Hepatocyte (in vitro differentiated cells): Measurements from ENCODE around the gene CPZ. TPM values are rescaled to one million over a fixed set of nuclear protein-coding genes. Genes with fewer than 3 reads are reported as not detected.

ENCODE experiments used
- DNase-seq: peaks from one replicate; pipeline ENCODE4 v3.0.0-alpha.2; 2016; ENCODE audit warnings: low spot score
- H2AFZ ChIP-seq: fragments of 200-600 bp; sonication (generic); 2 replicates; pipeline ENCODE4 v1.6.0; 2016; ENCODE audit warnings: antibody characterized with exemption, mild to moderate bottlenecking
- H3K27ac ChIP-seq: fragments of 200-600 bp; sonication (generic); 2 replicates; pipeline ENCODE4 v1.5.1; 2016; ENCODE audit warnings: mild to moderate bottlenecking
- H3K27me3 ChIP-seq: fragments of 200-600 bp; sonication (generic); 2 replicates; pipeline ENCODE4 v1.6.1; 2016
- H3K36me3 ChIP-seq: fragments of 200-600 bp; sonication (generic); replicated peaks from 2 replicates; pipeline ENCODE4 v1.5.1; 2016; ENCODE audit warnings: low read depth; ENCODE audit not compliant: insufficient read depth
- H3K4me1 ChIP-seq: fragments of 200-600 bp; sonication (generic); 2 replicates; pipeline ENCODE4 v1.5.1; 2016; ENCODE audit warnings: mild to moderate bottlenecking, moderate library complexity; ENCODE audit not compliant: insufficient read depth
- H3K4me2 ChIP-seq: fragments of 200-600 bp; sonication (generic); 2 replicates; pipeline ENCODE4 v1.6.0; 2016
- H3K4me3 ChIP-seq: fragments of 200-600 bp; sonication (generic); 2 replicates; pipeline ENCODE4 v1.5.1; 2016; ENCODE audit warnings: mild to moderate bottlenecking
- H3K79me2 ChIP-seq: fragments of 200-600 bp; sonication (generic); 2 replicates; pipeline ENCODE4 v1.6.0; 2017; ENCODE audit warnings: mild to moderate bottlenecking
- H3K9me2 ChIP-seq: fragments of 200-600 bp; sonication (generic); replicated peaks from 2 replicates; pipeline ENCODE4 v1.6.0; 2017; ENCODE audit warnings: mild to moderate bottlenecking; ENCODE audit not compliant: insufficient read depth
- H3K9me3 ChIP-seq: fragments of 200-600 bp; sonication (generic); 2 replicates; pipeline ENCODE4 v1.5.1; 2016; ENCODE audit warnings: low read depth, mild to moderate bottlenecking
- H4K20me1 ChIP-seq: fragments of 200-600 bp; sonication (generic); 2 replicates; pipeline ENCODE4 v1.6.0; 2016; ENCODE audit warnings: mild to moderate bottlenecking; ENCODE audit not compliant: insufficient read depth, poor library complexity, severe bottlenecking
- EZH2 ChIP-seq: fragments of 200-600 bp; sonication (generic); IDR thresholded peaks from 2 replicates; pipeline ENCODE4 v1.6.1; 2016; ENCODE audit warnings: antibody characterized with exemption, mild to moderate bottlenecking, borderline replicate concordance
- EZH2phosphoT487 ChIP-seq: fragments of 200-600 bp; sonication (generic); IDR thresholded peaks from one replicate; pipeline ENCODE4 v1.6.1; 2018; ENCODE audit warnings: antibody characterized with exemption, mild to moderate bottlenecking, low read depth, moderate library complexity; ENCODE audit not compliant: unreplicated experiment, severe bottlenecking
- WGBS: methylation state at CpG from one replicate; pipeline ENCODE4 v1.1.6; 2016; ENCODE audit warnings: low lambda C conversion rate; ENCODE audit errors: missing lambda C conversion rate; 5-methylcytosine and 5-hydroxymethylcytosine counted together
- polyA plus RNA-seq: library from polyadenylated mRNA; unstranded; fragments of >200 nt; fragmentation: Nextera tagmentation; extraction: Ambion mirVana; gene quantifications from 2 replicates; pipeline ENCODE4 v1.2.1, GENCODE V29; 2016
- total RNA-seq: library from RNA; depleted of rRNA; stranded (reverse); fragments of >200 nt; gene quantifications from 2 replicates; pipeline ENCODE4 v1.2.3, GENCODE V29; 2014
- TF ChIP-seq, protein P1 (sequence below): fragments of 200-600 bp; sonication (generic); IDR thresholded peaks from 2 replicates; pipeline ENCODE4 v1.5.1; 2016; ENCODE audit warnings: antibody characterized with exemption, mild to moderate bottlenecking; ENCODE audit not compliant: poor library complexity

Gene CPZ
- total and polyA plus RNA-seq, 2 experiments from 2014 or later: 34.8 to 113 TPM

DNA sequence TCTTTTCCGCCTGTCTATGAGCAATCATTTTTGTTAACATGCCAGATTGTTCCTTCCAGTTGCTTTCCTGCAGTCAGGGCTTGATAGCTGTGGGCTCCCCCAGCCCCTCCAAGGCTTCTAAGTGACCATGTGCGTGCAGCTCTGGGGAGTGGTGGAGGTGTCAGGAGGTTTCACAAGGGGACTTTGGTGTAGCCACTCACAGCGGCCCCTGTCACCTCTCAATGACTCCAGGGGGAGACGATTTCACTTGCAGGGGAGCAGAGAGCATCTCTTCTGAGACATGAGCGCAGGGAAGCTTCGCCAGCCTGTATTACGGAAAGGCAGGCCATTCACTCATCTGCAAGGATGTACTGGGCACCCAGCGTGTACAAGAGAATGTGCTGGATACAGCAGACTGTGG lies 15.5 kb upstream of the CPZ start:
- no peak for TF ChIP-seq EZH2
- TF ChIP-seq, protein P1, sequence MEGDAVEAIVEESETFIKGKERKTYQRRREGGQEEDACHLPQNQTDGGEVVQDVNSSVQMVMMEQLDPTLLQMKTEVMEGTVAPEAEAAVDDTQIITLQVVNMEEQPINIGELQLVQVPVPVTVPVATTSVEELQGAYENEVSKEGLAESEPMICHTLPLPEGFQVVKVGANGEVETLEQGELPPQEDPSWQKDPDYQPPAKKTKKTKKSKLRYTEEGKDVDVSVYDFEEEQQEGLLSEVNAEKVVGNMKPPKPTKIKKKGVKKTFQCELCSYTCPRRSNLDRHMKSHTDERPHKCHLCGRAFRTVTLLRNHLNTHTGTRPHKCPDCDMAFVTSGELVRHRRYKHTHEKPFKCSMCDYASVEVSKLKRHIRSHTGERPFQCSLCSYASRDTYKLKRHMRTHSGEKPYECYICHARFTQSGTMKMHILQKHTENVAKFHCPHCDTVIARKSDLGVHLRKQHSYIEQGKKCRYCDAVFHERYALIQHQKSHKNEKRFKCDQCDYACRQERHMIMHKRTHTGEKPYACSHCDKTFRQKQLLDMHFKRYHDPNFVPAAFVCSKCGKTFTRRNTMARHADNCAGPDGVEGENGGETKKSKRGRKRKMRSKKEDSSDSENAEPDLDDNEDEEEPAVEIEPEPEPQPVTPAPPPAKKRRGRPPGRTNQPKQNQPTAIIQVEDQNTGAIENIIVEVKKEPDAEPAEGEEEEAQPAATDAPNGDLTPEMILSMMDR: no peak
- no peak for TF ChIP-seq EZH2phosphoT487
- H3K4me3 ChIP-seq: no peak overlapping the region
- H3K9me3 ChIP-seq: no peaks in the 10 kb centered on the region
- H4K20me1 ChIP-seq: no peaks in the 10 kb centered on the region
- no peak for DNase-seq
- WGBS: 84% methylated on average over 8 of the region's 8 CpGs
- no peaks in the 10 kb centered on the region for H3K36me3 ChIP-seq
- no peaks in the 10 kb centered on the region for H3K9me2 ChIP-seq
- H2AFZ ChIP-seq: no peak overlapping the region
- H3K4me1 ChIP-seq: no peaks in the 10 kb centered on the region
- no peaks in the 10 kb centered on the region for H3K79me2 ChIP-seq
- no peak overlapping the region for H3K27ac ChIP-seq
- no peak overlapping the region for H3K4me2 ChIP-seq
- H3K27me3 ChIP-seq: peaks cover 28% of the 10 kb centered on the region

DNA sequence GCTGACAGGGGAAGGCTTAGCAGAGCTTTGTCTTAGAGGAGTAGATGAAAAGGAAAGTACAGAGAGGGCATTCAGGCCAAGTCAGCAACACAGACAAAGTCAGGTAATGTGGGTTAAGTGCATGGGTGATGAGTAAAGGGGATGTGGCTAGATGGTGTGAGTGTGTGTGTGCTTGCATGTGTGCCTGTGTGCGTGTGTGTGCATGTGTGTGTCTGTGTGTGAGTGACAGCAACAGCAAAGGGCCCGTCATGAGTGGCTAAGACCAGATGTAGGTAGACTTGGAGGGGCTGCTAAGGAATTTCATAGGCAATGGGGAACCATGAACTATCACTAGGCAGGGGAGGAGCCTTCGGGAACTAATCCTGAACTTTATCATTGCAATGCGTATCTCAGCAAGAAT lies 14.6 kb upstream of the CPZ start:
- peaks cover 28% of the 10 kb centered on the region for H3K27me3 ChIP-seq
- H2AFZ ChIP-seq: no peak overlapping the region
- no peaks in the 10 kb centered on the region for H3K9me2 ChIP-seq
- H3K4me1 ChIP-seq: no peaks in the 10 kb centered on the region
- no peaks in the 10 kb centered on the region for H4K20me1 ChIP-seq
- no peak overlapping the region for H3K4me2 ChIP-seq
- WGBS: 73% methylated on average over 4 of the region's 4 CpGs
- no peak for TF ChIP-seq EZH2phosphoT487
- TF ChIP-seq, protein P1: no peak
- no peak for TF ChIP-seq EZH2
- no peak overlapping the region for H3K27ac ChIP-seq
- DNase-seq: no peak
- no peaks in the 10 kb centered on the region for H3K79me2 ChIP-seq
- no peak overlapping the region for H3K4me3 ChIP-seq
- no peaks in the 10 kb centered on the region for H3K36me3 ChIP-seq
- H3K9me3 ChIP-seq: no peaks in the 10 kb centered on the region

DNA sequence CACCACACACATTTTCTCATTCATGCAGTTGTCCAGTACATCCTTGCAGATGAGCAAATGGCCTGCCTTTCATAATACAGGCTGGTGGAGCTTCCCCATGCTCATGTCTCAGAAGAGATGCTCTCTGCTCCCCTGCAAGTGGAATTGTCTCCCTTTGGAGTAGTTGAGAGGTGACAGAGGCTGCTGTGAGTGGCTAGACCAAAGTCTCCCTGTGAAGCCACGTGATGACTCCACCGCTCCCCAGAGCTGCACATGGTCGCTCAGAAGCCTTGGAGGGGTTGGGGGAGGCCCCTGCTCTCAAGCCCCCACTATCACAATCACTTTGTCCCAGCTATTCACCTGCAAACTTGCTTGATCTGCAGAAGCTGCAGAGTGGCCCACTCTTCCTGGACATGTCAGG lies 13.8 kb upstream of the CPZ start:
- H3K27ac ChIP-seq: no peak overlapping the region
- no peak overlapping the region for H3K4me2 ChIP-seq
- no peaks in the 10 kb centered on the region for H3K36me3 ChIP-seq
- no peaks in the 10 kb centered on the region for H3K4me1 ChIP-seq
- DNase-seq: no peak
- WGBS: 81% methylated on average over 3 of the region's 3 CpGs
- H3K79me2 ChIP-seq: no peaks in the 10 kb centered on the region
- no peaks in the 10 kb centered on the region for H3K9me2 ChIP-seq
- TF ChIP-seq, protein P1: no peak
- no peak for TF ChIP-seq EZH2
- no peak for TF ChIP-seq EZH2phosphoT487
- no peaks in the 10 kb centered on the region for H3K9me3 ChIP-seq
- no peak overlapping the region for H3K4me3 ChIP-seq
- H3K27me3 ChIP-seq: peaks cover 28% of the 10 kb centered on the region
- H4K20me1 ChIP-seq: no peaks in the 10 kb centered on the region
- H2AFZ ChIP-seq: no peak overlapping the region
